ENCODE measurements around the gene AP3S2.

DNA sequence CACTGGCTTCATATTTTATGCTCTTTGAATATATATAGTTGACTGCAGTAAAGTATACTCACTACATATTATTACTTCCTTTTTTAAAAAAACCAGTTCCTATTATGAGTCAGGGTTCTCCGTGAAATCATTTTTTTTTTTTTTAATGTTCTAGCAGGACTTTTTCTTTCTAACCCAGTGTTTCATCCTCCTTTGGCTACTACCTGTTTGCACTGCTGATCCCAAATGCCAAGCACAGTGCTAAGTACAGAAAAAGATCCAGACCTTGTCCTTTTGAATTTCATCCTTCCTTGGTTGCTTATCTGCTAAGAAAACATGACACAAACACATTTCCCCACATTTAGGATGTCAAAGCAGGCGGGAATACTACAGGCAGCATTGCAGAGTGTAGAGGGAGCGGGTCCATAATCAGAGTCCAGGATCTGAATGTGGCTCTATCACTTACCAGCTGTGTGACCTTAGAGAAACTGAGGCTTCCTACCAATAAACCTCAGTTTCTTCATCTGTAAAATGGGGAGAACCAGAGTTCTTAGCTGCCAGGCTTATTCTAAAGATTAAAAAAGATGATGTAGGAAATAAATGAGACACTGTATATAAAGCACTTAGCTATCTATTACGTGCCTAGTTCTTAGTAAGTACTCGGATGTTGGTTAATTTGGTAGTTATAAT is 42.0 kb downstream of the AP3S2 start:
- TF ChIP-seq CTCF (IDR thresholded peaks at IDR 0.05): no peak
- no peak for TF ChIP-seq EZH2 (IDR thresholded peaks at IDR 0.05; ENCODE audit: borderline replicate concordance, insufficient read depth, low read depth, low read length, poor library complexity, severe bottlenecking)

Data from B cell (primary cell).